OCI-LY3 (cell line): Measurements from ENCODE around the gene ATG9B.

Experiments used
- H2AFZ ChIP-seq: fragments of 200-600, 300-600 bp; shearing (Covaris generic); 2 replicates; pipeline ENCODE4 v1.6.0; 2014; ENCODE audit warnings: antibody characterized with exemption, low read depth, low read length
- H3K27ac ChIP-seq: fragments of 200-600, 300-600 bp; sonication (generic); 2 replicates; pipeline ENCODE4 v1.5.1; 2014; ENCODE audit warnings: mild to moderate bottlenecking, low read length, moderate library complexity, mixed read lengths
- H3K27me3 ChIP-seq: fragments of 200-600, 300-600 bp; sonication (generic); 2 replicates; pipeline ENCODE4 v1.6.1; 2014; ENCODE audit warnings: low read depth, low read length, mixed read lengths
- H3K36me3 ChIP-seq: fragments of 200-600, 300-600 bp; sonication (generic); replicated peaks from 2 replicates; pipeline ENCODE3; 2014; ENCODE audit warnings: low read depth, low read length, mixed read lengths
- H3K4me1 ChIP-seq: fragments of 300-600, 200-600 bp; sonication (generic); 2 replicates; pipeline ENCODE4 v1.6.1; 2014; ENCODE audit warnings: low read length, mixed read lengths
- H3K4me2 ChIP-seq: fragments of 200-600, 300-600 bp; sonication (generic); 2 replicates; pipeline ENCODE4 v1.6.1; 2014; ENCODE audit warnings: low read length, mixed read lengths
- H3K4me3 ChIP-seq: fragments of 300-600, 200-600 bp; sonication (generic); 2 replicates; pipeline ENCODE4 v1.5.1; 2014; ENCODE audit warnings: antibody characterized with exemption, mild to moderate bottlenecking, low read length, moderate library complexity
- H3K79me2 ChIP-seq: fragments of 300-600, 200-600 bp; shearing (Covaris generic); 2 replicates; pipeline ENCODE4 v1.6.1; 2014; ENCODE audit warnings: mild to moderate bottlenecking, low read length, mixed read lengths
- H3K9ac ChIP-seq: fragments of 300-600, 200-600 bp; shearing (Covaris generic); 2 replicates; pipeline ENCODE4 v1.6.0; 2014; ENCODE audit warnings: mild to moderate bottlenecking, low read length, moderate library complexity
- H3K9me3 ChIP-seq: fragments of 200-600, 300-600 bp; shearing (Covaris generic); 2 replicates; pipeline ENCODE4 v1.6.1; 2014; ENCODE audit warnings: low read length, mixed read lengths; ENCODE audit not compliant: insufficient read depth
- H4K20me1 ChIP-seq: fragments of 200-600, 300-600 bp; sonication (generic); 2 replicates; pipeline ENCODE4 v1.6.1; 2016; ENCODE audit warnings: low read length, mixed read lengths; ENCODE audit not compliant: insufficient read depth
- EZH2phosphoT487 ChIP-seq: fragments of 200-600 bp; shearing (Covaris generic); IDR thresholded peaks from 2 replicates; pipeline ENCODE4 v1.6.1; 2018; ENCODE audit warnings: antibody characterized with exemption, mixed run types, low read depth
- TF ChIP-seq, protein P1 (sequence below): fragments of 200-600, 300-600 bp; sonication (generic); IDR thresholded peaks from 2 replicates; pipeline ENCODE4 v1.5.1; 2014; ENCODE audit warnings: antibody characterized with exemption, low read length, low read depth

The ATG9B gene

DNA sequence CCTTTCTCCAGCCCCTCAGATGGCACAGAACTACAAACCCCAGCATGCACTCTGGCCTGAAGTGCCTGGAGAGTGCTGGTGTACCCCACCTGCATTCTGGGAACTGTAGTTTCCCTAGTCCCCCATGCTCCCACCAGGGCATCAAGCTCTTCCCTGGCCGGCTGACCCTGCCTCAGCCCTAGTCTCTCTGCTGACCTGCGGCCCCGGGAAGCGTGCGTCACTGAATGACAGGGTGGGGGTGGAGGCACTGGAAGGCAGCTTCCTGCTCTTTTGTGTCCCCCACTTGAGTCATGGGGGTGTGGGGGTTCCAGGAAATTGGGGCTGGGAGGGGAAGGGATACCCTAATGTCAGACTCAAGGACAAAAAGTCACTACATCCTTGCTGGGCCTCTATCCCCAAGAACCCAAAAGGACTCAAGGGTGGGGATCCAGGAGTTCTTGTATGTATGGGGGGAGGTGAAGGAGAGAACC, 31.4 kb downstream of the ATG9B start:
- Histone ChIP-seq H3K9ac (no peak overlapping the region), H3K36me3 (peaks cover 3% of the 10 kb centered on the region), H3K27me3 (no peaks in the 10 kb centered on the region), H3K4me1 (peaks cover 5% of the 10 kb centered on the region; the same call in 1 of the 2 replicates), H3K27ac (no peak overlapping the region), H3K79me2 (no peaks in the 10 kb centered on the region), H3K4me2 (no peak overlapping the region), H2AFZ (no peak overlapping the region), H3K4me3 (no peak overlapping the region), H3K9me3 (peaks cover 9% of the 10 kb centered on the region; the same call in 1 of the 2 replicates), H4K20me1 (no peaks in the 10 kb centered on the region)
- TF ChIP-seq, protein P1, sequence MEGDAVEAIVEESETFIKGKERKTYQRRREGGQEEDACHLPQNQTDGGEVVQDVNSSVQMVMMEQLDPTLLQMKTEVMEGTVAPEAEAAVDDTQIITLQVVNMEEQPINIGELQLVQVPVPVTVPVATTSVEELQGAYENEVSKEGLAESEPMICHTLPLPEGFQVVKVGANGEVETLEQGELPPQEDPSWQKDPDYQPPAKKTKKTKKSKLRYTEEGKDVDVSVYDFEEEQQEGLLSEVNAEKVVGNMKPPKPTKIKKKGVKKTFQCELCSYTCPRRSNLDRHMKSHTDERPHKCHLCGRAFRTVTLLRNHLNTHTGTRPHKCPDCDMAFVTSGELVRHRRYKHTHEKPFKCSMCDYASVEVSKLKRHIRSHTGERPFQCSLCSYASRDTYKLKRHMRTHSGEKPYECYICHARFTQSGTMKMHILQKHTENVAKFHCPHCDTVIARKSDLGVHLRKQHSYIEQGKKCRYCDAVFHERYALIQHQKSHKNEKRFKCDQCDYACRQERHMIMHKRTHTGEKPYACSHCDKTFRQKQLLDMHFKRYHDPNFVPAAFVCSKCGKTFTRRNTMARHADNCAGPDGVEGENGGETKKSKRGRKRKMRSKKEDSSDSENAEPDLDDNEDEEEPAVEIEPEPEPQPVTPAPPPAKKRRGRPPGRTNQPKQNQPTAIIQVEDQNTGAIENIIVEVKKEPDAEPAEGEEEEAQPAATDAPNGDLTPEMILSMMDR, result no peak
- TF ChIP-seq EZH2phosphoT487, result no peak

DNA sequence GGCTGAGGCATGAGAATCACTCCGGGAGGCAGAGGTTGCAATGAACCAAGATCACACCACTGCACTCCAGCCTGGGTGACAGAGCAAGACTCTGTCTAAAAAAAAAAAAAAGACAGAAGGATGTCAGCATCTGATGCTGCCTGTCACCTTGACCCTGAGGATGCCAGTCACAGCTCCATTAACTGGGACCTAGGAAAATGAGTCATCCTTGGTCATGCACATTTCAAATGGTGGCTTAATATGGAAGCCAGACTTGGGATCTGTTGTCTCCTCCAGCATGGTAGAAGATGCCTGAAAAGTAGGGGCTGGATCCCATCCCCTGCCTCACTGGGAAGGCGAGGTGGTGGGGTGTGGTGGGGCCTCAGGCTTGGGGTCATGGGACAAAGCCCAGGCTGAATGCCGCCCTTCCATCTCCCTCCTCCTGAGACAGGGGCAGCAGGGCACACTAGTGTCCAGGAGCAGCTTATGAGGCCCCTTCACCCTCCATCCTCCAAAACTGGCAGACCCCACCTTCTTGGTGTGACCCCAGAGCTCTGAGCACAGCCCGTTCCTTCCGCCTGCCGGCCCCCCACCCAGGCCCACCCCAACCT, 32.1 kb downstream of the ATG9B start:
- Histone ChIP-seq H3K27me3 (no peaks in the 10 kb centered on the region), H3K27ac (no peak overlapping the region), H3K4me2 (no peak overlapping the region), H4K20me1 (no peaks in the 10 kb centered on the region), H2AFZ (no peak overlapping the region), H3K9me3 (peaks cover 9% of the 10 kb centered on the region; the same call in 1 of the 2 replicates), H3K79me2 (no peaks in the 10 kb centered on the region), H3K36me3 (peaks cover 3% of the 10 kb centered on the region), H3K4me3 (no peak overlapping the region), H3K4me1 (peaks cover 5% of the 10 kb centered on the region; the same call in 1 of the 2 replicates), H3K9ac (no peak overlapping the region)
- TF ChIP-seq EZH2phosphoT487, result no peak
- TF ChIP-seq, protein P1, result no peak

DNA sequence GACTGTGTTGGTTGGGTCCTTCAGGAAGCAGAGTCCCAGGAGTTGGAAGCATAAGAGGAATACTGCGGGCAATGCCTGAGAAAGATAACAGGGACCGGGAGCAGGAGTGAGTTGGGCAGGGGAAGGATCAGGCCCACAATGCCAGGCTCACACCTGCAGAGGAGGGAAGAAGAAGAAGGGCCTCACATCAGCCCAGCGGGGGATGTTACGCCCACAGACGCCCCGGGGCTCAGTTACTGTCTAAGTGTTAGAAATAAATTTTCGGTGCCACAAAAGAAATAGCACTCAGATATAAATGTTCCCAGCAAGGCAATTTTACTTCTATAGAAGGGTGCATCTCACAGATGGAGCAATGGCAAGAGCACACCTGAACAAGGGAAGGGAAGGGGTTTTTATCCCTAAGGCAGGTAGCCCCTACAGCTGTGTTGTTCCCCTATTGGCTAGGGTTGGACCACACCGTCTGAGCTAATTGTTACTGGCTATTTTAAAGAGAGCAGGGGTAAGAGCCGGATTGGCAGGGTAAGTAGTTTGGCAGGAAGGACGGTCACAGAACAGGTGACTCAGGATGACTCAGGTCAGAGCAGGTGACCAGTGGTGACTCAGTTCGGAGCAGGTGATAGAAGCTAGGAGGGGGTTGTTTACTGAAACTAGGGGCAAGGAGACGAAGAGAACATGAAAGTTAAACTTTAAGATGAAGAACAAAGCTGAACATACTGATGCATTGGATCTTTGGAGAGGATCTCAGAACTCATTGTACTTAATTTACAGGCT, 33.7 kb downstream of the ATG9B start, which contains the start of gene NOS3:
Gene NOS3 (plus strand): TSS at position 602 of the 771 bp plus-strand sequence. CDS start 2,787 bp downstream, outside the sequence.
- Histone ChIP-seq H3K79me2 (no peaks in the 10 kb centered on the region), H2AFZ (no peak within 1 kb of the TSS), H3K4me3 (no peak within 1 kb of the TSS), H3K27me3 (no peaks in the 10 kb centered on the region), H4K20me1 (no peaks in the 10 kb centered on the region), H3K4me1 (peaks cover 10% of the 10 kb centered on the region), H3K9ac (no peak within 1 kb of the TSS), H3K27ac (no peak within 1 kb of the TSS), H3K4me2 (no peak within 1 kb of the TSS), H3K9me3 (peaks cover 9% of the 10 kb centered on the region; the same call in 1 of the 2 replicates), H3K36me3 (peaks cover 3% of the 10 kb centered on the region)
- no peak for TF ChIP-seq EZH2phosphoT487
- TF ChIP-seq, protein P1, result no peak

DNA sequence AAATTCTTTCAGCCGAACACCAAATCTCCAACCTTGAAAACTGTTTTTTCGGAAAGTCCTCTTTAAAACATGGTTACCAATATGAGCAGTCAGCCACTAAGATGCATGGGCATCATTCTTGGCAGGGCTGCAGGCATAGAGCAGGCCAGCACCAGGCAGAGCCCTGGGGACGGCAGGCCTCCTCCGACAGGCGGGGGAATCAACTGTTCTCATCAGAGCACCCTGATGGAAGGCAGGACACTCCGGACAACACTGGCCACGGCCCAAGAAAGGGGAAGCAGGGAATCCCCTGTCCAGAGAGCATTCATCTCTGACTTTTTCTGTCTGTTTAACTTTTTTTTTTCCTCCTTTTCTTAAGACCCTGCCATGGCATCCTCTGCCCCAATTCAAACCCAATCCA, 34.8 kb downstream of the ATG9B start:
- no peak overlapping the region for H3K4me2 ChIP-seq
- no peak overlapping the region for H3K27ac ChIP-seq
- no peak overlapping the region for H3K4me3 ChIP-seq
- no peak overlapping the region for H2AFZ ChIP-seq
- no peaks in the 10 kb centered on the region for H3K27me3 ChIP-seq
- H3K79me2 ChIP-seq, result no peaks in the 10 kb centered on the region
- peaks cover 9% of the 10 kb centered on the region; the same call in 1 of the 2 replicates for H3K9me3 ChIP-seq
- peaks cover 3% of the 10 kb centered on the region for H3K36me3 ChIP-seq
- peaks cover 10% of the 10 kb centered on the region for H3K4me1 ChIP-seq
- TF ChIP-seq EZH2phosphoT487, result no peak
- TF ChIP-seq, protein P1, result no peak
- H4K20me1 ChIP-seq, result no peaks in the 10 kb centered on the region
- no peak overlapping the region for H3K9ac ChIP-seq
